PFSK-1 (cell line): Measurements from ENCODE around the gene FBXO22.

Source experiments
- POLR2AphosphoS5 ChIP-seq: IDR thresholded peaks from 2 replicates; pipeline ENCODE4 v1.6.1; 2012; ENCODE audit warnings: low read depth, mild to moderate bottlenecking, control low read depth, low read length, moderate library complexity
- TF ChIP-seq, protein P1 (sequence below), 2 experiments: IDR thresholded peaks; 2 replicates each; pipeline versions ENCODE4 v1.6.1 to v1.8.0; 2011 to 2012; ENCODE audit warnings: low read depth in 2 of 2, low read length in 2 of 2, control low read depth in 1 of 2, inconsistent platforms in 1 of 2, mild to moderate bottlenecking in 1 of 2, moderate library complexity in 1 of 2; ENCODE audit not compliant: insufficient read depth in 1 of 2

DNA sequence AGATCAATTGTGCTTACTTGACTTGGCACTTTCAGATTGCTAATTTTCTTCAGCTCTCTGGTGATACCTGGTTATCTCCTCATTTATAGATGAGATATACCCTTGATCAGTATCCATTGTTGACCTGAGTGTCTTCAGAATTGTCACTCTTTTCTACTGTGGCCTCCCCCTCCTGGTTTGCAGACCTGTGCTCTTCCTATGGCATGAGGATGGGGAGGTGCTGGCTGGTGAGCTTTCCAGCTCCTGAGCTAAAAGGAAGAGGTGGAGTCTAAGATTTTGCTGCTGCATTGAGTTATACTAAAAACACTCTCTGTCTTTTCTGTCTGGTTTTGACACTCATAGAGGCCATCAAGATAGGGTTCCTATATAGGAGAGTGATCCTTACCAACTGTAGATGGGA lies 36.8 kb upstream of the FBXO22 start:
- no peak for TF ChIP-seq POLR2AphosphoS5
- TF ChIP-seq, protein P1, sequence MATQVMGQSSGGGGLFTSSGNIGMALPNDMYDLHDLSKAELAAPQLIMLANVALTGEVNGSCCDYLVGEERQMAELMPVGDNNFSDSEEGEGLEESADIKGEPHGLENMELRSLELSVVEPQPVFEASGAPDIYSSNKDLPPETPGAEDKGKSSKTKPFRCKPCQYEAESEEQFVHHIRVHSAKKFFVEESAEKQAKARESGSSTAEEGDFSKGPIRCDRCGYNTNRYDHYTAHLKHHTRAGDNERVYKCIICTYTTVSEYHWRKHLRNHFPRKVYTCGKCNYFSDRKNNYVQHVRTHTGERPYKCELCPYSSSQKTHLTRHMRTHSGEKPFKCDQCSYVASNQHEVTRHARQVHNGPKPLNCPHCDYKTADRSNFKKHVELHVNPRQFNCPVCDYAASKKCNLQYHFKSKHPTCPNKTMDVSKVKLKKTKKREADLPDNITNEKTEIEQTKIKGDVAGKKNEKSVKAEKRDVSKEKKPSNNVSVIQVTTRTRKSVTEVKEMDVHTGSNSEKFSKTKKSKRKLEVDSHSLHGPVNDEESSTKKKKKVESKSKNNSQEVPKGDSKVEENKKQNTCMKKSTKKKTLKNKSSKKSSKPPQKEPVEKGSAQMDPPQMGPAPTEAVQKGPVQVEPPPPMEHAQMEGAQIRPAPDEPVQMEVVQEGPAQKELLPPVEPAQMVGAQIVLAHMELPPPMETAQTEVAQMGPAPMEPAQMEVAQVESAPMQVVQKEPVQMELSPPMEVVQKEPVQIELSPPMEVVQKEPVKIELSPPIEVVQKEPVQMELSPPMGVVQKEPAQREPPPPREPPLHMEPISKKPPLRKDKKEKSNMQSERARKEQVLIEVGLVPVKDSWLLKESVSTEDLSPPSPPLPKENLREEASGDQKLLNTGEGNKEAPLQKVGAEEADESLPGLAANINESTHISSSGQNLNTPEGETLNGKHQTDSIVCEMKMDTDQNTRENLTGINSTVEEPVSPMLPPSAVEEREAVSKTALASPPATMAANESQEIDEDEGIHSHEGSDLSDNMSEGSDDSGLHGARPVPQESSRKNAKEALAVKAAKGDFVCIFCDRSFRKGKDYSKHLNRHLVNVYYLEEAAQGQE (IDR thresholded peaks at IDR 0.05; ENCODE audit: insufficient read depth in 1 of 2, low read depth in 2 of 2, low read length in 2 of 2), result no peak
